Stimulated activated CD8-positive, alpha-beta memory T cell treated with anti-CD3 and anti-CD28 coated beads, Interleukin-7, amount 100 ng/mL, for 1 hour (primary cell): Measurements from ENCODE around the gene CADM1.

ENCODE experiments used
- DNase-seq, 2 donors: peaks; one replicate each; pipeline ENCODE4 v3.0.0-alpha.2; 2020; ENCODE audit warnings: low read depth in 2 of 2

The CADM1 gene

GRCh38 chr11:115317277-115318185 is 186.7 kb downstream of the CADM1 start:
- no peak for DNase-seq

GRCh38 chr11:115316696-115317095 is 187.5 kb downstream of the CADM1 start:
- no peak for DNase-seq

- DNase-seq, result no peak
These were observed 189.8 kb downstream of the CADM1 start for GRCh38 chr11:115314330-115314920.

- DNase-seq, result no peak
These were observed 190.9 kb downstream of the CADM1 start for GRCh38 chr11:115313224-115313838.

DNA sequence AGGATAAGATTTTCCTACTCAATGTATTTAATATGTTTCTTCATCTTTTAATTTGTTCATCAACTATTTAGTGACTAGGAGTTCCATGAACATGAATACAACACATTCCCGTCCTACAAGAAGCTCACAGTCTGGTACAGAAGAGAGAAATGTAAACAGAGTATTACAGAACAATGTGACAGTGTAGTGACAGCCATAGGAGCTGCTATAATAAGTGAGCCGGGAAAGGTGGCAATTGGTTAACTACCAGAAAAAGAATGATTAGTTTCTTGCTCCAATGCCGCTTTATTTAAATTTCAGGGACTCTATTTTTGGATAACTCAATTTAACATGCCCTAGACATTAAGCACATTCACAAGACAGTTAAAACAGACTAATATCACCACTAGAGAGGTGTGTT is 192.3 kb downstream of the CADM1 start:
- DNase-seq, result no peak

DNA sequence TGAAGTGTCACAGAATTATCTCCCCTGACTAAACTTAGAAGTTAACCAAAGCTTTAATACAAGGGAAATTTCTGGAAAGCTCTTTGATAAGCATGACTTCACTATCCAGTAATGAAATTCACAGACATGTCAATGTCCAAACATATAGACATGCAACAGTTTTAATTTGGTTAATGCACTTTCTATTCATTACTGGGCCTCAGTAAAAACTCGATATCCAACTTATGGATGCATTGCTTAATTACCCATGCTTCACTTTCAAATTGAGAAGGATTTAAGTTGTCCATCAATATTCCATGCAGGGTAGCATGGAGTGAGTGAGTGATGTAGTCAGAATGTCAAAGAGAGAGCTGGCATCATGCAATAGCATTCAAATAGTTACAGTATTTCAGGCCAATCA is 197.5 kb downstream of the CADM1 start:
- DNase-seq, result no peak

DNA sequence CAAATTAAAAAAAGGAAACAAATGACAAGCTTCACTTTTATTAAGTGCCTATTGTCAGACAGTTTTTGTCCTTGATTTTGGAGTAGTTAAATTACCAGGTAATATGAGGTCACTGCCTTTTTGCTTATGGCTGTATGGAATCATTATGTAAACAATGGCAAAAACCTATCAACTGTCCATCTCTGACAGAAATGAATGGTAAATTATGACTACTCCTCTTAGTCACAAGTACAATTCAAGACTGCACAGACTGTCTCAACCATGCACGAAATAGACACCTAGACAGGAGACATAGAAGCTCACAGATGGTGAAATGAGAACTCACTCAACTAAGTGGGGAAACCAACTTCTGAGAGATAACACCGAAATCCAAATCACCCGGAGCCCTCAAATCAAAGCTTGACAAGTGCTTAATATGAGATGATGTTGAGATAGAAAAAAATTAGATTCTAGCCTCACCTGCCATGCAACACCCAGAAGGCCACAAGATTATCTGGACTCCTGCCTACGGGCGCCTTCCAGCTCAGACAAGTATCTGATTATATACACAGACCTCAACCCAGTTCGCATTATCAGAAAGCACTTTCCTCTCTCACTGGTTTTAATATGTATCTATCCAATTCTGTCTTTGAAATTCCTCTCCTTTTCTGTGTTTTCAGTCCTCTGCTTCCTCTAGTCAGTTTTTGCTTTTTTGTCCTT is 199.3 kb downstream of the CADM1 start:
- DNase-seq, result no peak

DNA sequence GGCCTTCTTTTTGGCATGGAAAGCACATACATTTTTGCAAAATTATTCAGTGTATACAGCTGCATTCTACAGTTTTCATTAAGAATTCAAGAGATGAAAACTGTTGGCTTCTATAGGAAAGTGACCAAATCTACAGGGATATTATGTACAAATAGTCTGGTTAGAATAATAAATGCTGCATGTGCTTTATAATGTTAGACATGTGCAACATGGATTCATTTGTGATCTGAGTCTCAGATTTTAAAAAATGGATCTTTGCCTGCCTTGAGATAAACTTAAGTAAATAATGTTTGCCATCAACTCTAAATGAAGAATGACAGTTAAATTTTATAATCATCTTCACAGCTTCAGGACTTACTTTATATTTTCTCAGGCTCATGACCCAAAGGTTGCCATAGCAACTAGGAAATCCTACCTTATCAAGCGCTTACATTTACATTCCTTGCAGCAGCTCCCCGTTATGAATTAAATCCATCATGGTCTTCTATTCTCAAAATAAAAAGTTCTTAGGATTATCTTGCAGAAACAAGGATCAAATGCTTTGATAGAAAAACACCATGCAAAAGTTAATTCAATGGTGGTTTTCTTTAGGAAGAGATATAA is 200.2 kb downstream of the CADM1 start:
- DNase-seq, result no peak

GRCh38 chr11:115302946-115303703 is 201.1 kb downstream of the CADM1 start:
- no peak for DNase-seq

GRCh38 chr11:115300660-115301428 is 203.4 kb downstream of the CADM1 start:
- no peak for DNase-seq

DNA sequence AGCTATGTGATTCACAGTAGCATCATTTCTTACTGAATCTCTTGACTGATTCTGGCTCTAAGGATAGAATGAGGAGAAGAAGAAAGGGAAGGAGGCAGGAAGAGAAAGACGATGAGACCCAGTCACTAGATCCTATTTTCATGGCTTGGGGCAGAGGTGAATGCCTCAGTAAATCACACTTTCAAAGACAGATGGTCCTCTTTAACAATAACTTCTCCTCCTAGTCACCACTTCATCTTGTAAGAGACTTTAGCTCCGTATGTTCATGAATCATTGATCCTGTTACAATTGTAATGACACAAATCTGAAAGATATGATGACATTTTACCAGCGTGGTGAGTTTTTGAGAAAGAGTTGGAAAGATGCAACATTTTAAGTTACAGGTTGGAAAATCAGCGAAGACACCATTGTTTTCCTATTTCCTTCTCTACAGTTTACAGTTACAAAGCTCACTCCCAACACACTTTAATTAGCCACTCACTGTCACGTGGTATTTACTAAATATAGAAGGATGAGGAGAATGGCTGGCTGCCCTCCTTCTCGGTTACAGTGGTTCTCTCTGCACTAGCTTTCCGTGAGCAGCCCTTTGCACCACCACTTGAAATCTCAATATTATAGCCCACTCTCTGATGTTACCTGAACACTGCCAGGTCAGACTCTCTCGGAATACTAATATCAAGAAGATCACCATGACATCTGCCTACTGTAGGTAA is 205.8 kb downstream of the CADM1 start:
- no peak for DNase-seq

DNA sequence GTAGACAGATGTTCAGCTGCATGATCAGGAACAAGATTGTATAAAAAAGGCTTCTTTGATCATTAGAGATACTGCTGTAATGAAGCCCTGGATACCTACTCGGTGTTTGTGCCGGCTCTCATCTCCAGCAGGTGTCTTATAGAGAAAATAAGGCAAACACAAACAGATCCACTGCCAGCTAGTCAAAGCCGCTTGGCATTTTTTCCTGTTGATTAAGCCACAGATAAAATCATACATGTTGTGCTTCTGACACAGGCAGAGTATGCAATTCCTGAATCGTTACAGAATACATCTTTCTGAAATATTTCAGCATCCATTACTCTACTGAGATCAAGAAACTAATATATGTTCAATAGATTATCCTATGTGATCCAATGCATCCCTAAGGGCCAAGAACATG is 206.9 kb downstream of the CADM1 start:
- DNase-seq, result no peak

- DNase-seq, result no peak
These were observed 212.9 kb downstream of the CADM1 start for GRCh38 chr11:115291325-115291724.

- no peak for DNase-seq
These were observed 213.3 kb downstream of the CADM1 start for GRCh38 chr11:115290893-115291292.

DNA sequence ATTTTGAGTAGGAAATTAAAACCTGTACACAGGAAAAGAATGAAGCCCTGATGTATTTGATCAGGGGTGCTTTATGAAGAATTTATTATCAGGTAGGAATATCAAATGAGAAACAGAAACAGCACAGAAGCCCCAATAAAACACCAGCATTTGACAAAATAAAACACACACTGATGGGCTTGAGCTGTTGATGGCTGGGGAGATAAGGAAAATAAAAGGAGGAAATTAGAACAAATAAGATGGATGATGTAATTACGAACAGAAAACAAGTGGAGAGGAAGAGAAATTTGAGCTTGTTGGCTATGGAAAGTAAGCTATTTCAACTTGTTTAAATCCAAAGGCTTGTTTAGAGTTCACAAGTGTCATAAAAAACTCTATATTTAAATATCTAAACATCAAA is 213.7 kb downstream of the CADM1 start:
- no peak for DNase-seq

- no peak for DNase-seq
These were observed 216.9 kb downstream of the CADM1 start for GRCh38 chr11:115287266-115287665.

GRCh38 chr11:115286614-115287013 is 217.6 kb downstream of the CADM1 start:
- DNase-seq, result no peak

GRCh38 chr11:115284773-115285172 is 219.4 kb downstream of the CADM1 start:
- DNase-seq, result no peak

DNA sequence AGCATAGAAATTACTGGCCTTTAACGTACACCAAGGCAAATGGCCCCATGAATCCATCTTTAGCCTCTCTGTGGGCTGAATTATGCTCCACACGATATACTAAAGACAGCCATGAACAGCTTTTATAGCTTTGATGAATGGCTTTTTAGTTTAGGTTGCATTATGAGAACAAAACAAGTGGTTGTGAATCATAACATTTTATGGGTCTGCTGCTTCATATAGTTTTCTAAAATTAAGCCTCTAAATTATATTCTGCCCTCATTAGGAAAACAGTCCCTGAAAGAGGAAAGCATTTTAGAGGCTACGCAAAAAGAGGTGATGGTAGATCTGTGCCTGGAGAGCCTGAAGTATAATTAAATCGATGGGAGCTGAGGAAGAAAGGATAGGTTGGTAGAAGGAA is 221.3 kb downstream of the CADM1 start:
- DNase-seq, result no peak

DNA sequence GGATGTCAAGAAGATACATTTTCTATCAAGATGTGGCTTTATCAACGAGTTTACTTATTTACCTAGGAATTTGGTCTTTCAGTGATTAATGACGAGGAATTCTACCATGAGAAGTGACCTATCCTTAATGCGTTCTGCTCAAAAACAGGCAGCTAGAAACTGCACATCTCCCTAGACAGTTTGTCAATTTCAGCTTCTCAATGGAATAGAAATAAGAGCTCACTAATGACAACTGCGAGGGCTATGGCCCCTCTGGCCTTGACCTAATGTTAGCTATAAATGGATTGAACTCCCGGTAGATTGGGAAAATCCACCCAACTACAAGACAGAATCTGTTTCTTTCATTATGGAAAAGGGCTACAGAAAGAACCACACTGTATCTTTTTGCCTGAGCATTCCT is 223.4 kb downstream of the CADM1 start:
- DNase-seq, result no peak
